ENCODE results near the gene BAX. TPM values are rescaled to one million over a fixed set of nuclear protein-coding genes. Genes with fewer than 3 reads are reported as not detected.

Gene BAX
- total RNA-seq, 4 donors from 2014 or later: 31.4 to 61.2 (median 38.4) TPM

DNA sequence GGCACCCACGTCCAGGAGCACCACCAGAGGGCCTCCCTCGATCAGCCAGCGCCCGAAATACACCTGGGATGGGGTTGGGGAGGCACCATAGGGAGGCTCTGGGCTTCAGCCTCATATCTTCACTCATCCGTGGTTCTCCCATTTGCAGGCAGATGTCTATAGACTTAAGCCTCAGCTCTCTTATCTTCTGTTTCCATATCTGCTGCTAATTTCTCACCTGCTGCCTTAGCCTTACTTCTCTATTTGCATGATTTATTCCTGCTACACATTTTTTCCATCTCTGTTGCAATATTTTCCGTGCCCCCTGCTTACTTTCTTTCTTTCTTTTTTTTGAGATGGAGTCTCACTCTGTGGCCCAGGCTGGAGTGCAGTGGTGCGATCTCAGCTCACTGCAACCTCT, 32.6 kb downstream of the BAX start:
- no peak overlapping the region for H3K4me3 ChIP-seq
- no peak for DNase-seq (ENCODE audit: low spot score in 2 of 2)
- peaks cover 0 to 29% (median 14%) of the 10 kb centered on the region in 4 donors for H3K4me1 ChIP-seq
- no peaks in the 10 kb centered on the region for H3K9me3 ChIP-seq
- H3K27me3 ChIP-seq: no peaks in the 10 kb centered on the region
- 85 to 89% methylated on average over 7 of the region's 7 CpGs for WGBS, 2 donors
- no peak overlapping the region for H3K27ac ChIP-seq
- TF ChIP-seq CTCF (IDR thresholded peaks at IDR 0.05) (no peak), POLR2A (IDR thresholded peaks at IDR 0.05) (no peak), EP300 (IDR thresholded peaks at IDR 0.05) (no peak)
- peaks cover 0 to 80% (median 19%) of the 10 kb centered on the region in 3 donors for H3K36me3 ChIP-seq

GRCh38 chr19:48988286-48988685, 33.6 kb downstream of the BAX start:
- Histone ChIP-seq H3K36me3 (peaks cover 0 to 71% (median 17%) of the 10 kb centered on the region in 3 donors), H3K27me3 (no peaks in the 10 kb centered on the region), H3K4me3 (no peak overlapping the region), H3K4me1 (peaks cover 0 to 29% (median 14%) of the 10 kb centered on the region in 4 donors), H3K9me3 (no peaks in the 10 kb centered on the region), H3K27ac (no peak overlapping the region)
- DNase-seq (ENCODE audit: low spot score in 2 of 2): no peak
- TF ChIP-seq POLR2A (IDR thresholded peaks at IDR 0.05) (no peak), CTCF (IDR thresholded peaks at IDR 0.05) (no peak), EP300 (IDR thresholded peaks at IDR 0.05) (no peak)
- whole genome bisulfite sequencing, 2 donors: 95 to 96% methylated on average over 7 of the region's 7 CpGs

- H3K27ac ChIP-seq: no peak overlapping the region
- no peak for DNase-seq (ENCODE audit: low spot score in 2 of 2)
- peaks cover 0 to 65% (median 13%) of the 10 kb centered on the region in 3 donors for H3K36me3 ChIP-seq
- peaks cover 0 to 29% (median 14%) of the 10 kb centered on the region in 4 donors for H3K4me1 ChIP-seq
- H3K27me3 ChIP-seq: no peaks in the 10 kb centered on the region
- WGBS, 2 donors: 91 to 95% methylated on average over 9 of the region's 9 CpGs
- H3K9me3 ChIP-seq: no peaks in the 10 kb centered on the region
- TF ChIP-seq POLR2A (IDR thresholded peaks at IDR 0.05) (no peak), EP300 (IDR thresholded peaks at IDR 0.05) (no peak), CTCF (IDR thresholded peaks at IDR 0.05) (no peak)
- no peak overlapping the region for H3K4me3 ChIP-seq
Observed at GRCh38 chr19:48988860-48989259, 34.2 kb downstream of the BAX start.

- Histone ChIP-seq H3K4me1 (peaks cover 0 to 38% (median 23%) of the 10 kb centered on the region in 4 donors), H3K27ac (no peak overlapping the region), H3K27me3 (no peaks in the 10 kb centered on the region), H3K4me3 (no peak overlapping the region), H3K9me3 (no peaks in the 10 kb centered on the region), H3K36me3 (peaks cover 0 to 56% (median 13%) of the 10 kb centered on the region in 3 donors)
- DNase-seq (ENCODE audit: low spot score in 2 of 2): no peak
- no peak for TF ChIP-seq POLR2A (IDR thresholded peaks at IDR 0.05)
- no peak for TF ChIP-seq EP300 (IDR thresholded peaks at IDR 0.05)
- no peak for TF ChIP-seq CTCF (IDR thresholded peaks at IDR 0.05)
- WGBS, 2 donors: 67 to 69% methylated on average over 17 of the region's 17 CpGs
Observed at GRCh38 chr19:48989701-48990291, 35.1 kb downstream of the BAX start.

DNA sequence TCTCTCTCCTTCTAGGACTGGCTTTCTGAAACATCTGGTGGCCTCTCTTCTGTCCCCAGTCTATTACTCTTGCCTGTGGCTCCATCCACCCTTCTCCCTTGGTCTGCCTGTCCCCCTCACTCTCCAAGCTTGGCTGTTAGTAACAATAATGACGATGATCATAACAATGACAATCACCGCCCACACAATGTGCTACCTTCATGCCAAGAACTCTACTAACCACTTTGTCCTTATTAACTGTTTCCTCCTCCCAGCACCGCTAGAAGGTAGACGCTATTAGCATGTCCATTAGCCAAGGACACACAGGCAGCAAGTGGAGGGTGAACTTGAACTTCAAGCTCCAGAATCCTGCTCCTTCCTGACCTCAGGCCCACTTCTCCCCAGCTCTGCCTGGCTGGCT, 35.7 kb downstream of the BAX start:
- H3K4me1 ChIP-seq: peaks cover 0 to 44% (median 25%) of the 10 kb centered on the region in 4 donors
- 69 to 70% methylated on average over 4 of the region's 4 CpGs for WGBS, 2 donors
- H3K27me3 ChIP-seq: no peaks in the 10 kb centered on the region
- H3K36me3 ChIP-seq: peaks cover 0 to 50% (median 9%) of the 10 kb centered on the region in 3 donors
- TF ChIP-seq POLR2A (IDR thresholded peaks at IDR 0.05) (no peak), EP300 (IDR thresholded peaks at IDR 0.05) (no peak)
- no peak for DNase-seq (ENCODE audit: low spot score in 2 of 2)
- H3K27ac ChIP-seq: no peak overlapping the region
- H3K9me3 ChIP-seq: no peaks in the 10 kb centered on the region
- no peak overlapping the region for H3K4me3 ChIP-seq

Measured in tibial nerve (tissue), 4 donors.